Stimulated activated CD4-positive, alpha-beta T cell treated with anti-CD3 and anti-CD28 coated beads, Interleukin-2, amount 100 ng/mL, for 4 hours (primary cell): Measurements from ENCODE around the gene C12orf57.
A peak's percentile ranks its signal among the peaks of the same experiment; 100 is the strongest.

Source experiments
- DNase-seq: peaks from one replicate; pipeline ENCODE4 v3.0.0-alpha.2; 2020; ENCODE audit warnings: low read depth

Gene C12orf57

GRCh38 chr12:6937481-6938352 is 6.1 kb upstream of the C12orf57 start:
- DNase-seq = peak; percentile 92

- DNase-seq = no peak
Measured at GRCh38 chr12:6938353-6939190, 5.2 kb upstream of the C12orf57 start.

GRCh38 chr12:6939191-6939540 is 4.7 kb upstream of the C12orf57 start:
- DNase-seq = no peak

- no peak for DNase-seq
Measured at GRCh38 chr12:6941267-6941666, 2.6 kb upstream of the C12orf57 start.

GRCh38 chr12:6941782-6942181 is 2.0 kb upstream of the C12orf57 start:
- DNase-seq = no peak

GRCh38 chr12:6942331-6942665 is 1.5 kb upstream of the C12orf57 start:
- DNase-seq = no peak

- peak; percentile 70 for DNase-seq
Measured at GRCh38 chr12:6943389-6943721, 467 bp upstream of the C12orf57 start.

GRCh38 chr12:6944381-6945186 is 762 bp downstream of the C12orf57 start:
- DNase-seq = peak; percentile 80

- DNase-seq = no peak
Measured at GRCh38 chr12:6945613-6946012, 1.8 kb downstream of the C12orf57 start.

GRCh38 chr12:6946033-6946919 is 2.5 kb downstream of the C12orf57 start:
- no peak for DNase-seq

GRCh38 chr12:6946920-6947374 is 3.1 kb downstream of the C12orf57 start:
- no peak for DNase-seq

- no peak for DNase-seq
Measured at GRCh38 chr12:6947615-6948014, 3.8 kb downstream of the C12orf57 start.

- DNase-seq = no peak
Measured at GRCh38 chr12:6948873-6949594, 5.2 kb downstream of the C12orf57 start.

GRCh38 chr12:6950401-6950801 is 6.6 kb downstream of the C12orf57 start:
- no peak for DNase-seq

GRCh38 chr12:6950811-6951540 is 7.2 kb downstream of the C12orf57 start, which contains the start of gene PTPN6:
TSS of gene PTPN6 (plus strand) at chr12:6951356. CDS start at chr12:6951513, 157 bp downstream.
- DNase-seq = peak; percentile 76

GRCh38 chr12:6951551-6952120 is 7.8 kb downstream of the C12orf57 start:
- no peak for DNase-seq

GRCh38 chr12:6952121-6952862 is 8.5 kb downstream of the C12orf57 start:
- no peak for DNase-seq

GRCh38 chr12:6952863-6953441 is 9.1 kb downstream of the C12orf57 start:
- DNase-seq = no peak
